T47D (cell line): ENCODE measurements around the gene SH2D6.
"Not testable (repeated sequence)": the region's sequence is repeated elsewhere in the genome, so short reads cannot be mapped to it uniquely, and the experiment has no call there.

Source experiments
- DNase-seq, 2 experiments: peaks; one replicate each; pipeline versions ENCODE4 v3.0.0 to v3.0.0-alpha.2; 2011 to 2012; ENCODE audit warnings: low read depth in 1 of 2, low spot score in 1 of 2
- JUND ChIP-seq: IDR thresholded peaks from 2 replicates; pipeline ENCODE4 v1.6.1; 2012; ENCODE audit warnings: low read depth
- in situ Hi-C: cut with HindIII; loops from 2 replicates; pipeline ENCODE4 v1.10.0; 2016; ENCODE audit warnings: low sequenced_read_pairs, low pct_unique_long_range_greater_than_20kb

The SH2D6 gene

GRCh38 chr2:85430752-85431569 lies 12.4 kb downstream of the SH2D6 start:
- DNase-seq: no peak
- in situ Hi-C loops: no loop called here
- no peak for TF ChIP-seq JUND

GRCh38 chr2:85431570-85432205 lies 13.2 kb downstream of the SH2D6 start:
- in situ Hi-C loops: no loop called here
- no peak for TF ChIP-seq JUND
- no peak for DNase-seq

GRCh38 chr2:85433511-85434089 lies 15.1 kb downstream of the SH2D6 start:
- no peak for TF ChIP-seq JUND
- in situ Hi-C loops: no loop called here
- no peak for DNase-seq

- DNase-seq: no peak
- TF ChIP-seq JUND: no peak
- in situ Hi-C loops: no loop called here
These were observed 16.2 kb downstream of the SH2D6 start for GRCh38 chr2:85434696-85435095.

GRCh38 chr2:85435220-85435958 lies 16.9 kb downstream of the SH2D6 start:
- in situ Hi-C loops: no loop called here
- DNase-seq: no peak
- TF ChIP-seq JUND: no peak

- in situ Hi-C loops: no loop called here
- no peak for TF ChIP-seq JUND
- no peak for DNase-seq
These were observed 17.7 kb downstream of the SH2D6 start for GRCh38 chr2:85435981-85436835.

- in situ Hi-C loops: no loop called here
- no peak for DNase-seq
- TF ChIP-seq JUND: no peak
These were observed 18.4 kb downstream of the SH2D6 start for GRCh38 chr2:85436836-85437487.

GRCh38 chr2:85437488-85438200 lies 19.1 kb downstream of the SH2D6 start:
- DNase-seq: no peak
- in situ Hi-C loops: no loop called here
- TF ChIP-seq JUND: no peak

- no peak for TF ChIP-seq JUND
- DNase-seq: no peak
- in situ Hi-C loops: no loop called here
These were observed 19.9 kb downstream of the SH2D6 start for GRCh38 chr2:85438201-85439024.

GRCh38 chr2:85439025-85439472 lies 20.5 kb downstream of the SH2D6 start:
- no peak for TF ChIP-seq JUND
- in situ Hi-C loops: no loop called here
- no peak for DNase-seq

GRCh38 chr2:85439569-85439968 lies 21.1 kb downstream of the SH2D6 start:
- in situ Hi-C loops, DNase-seq: not testable (repeated sequence)
